SK-N-SH (cell line): ENCODE data around the gene DENND1A. TPM values are rescaled to one million over a fixed set of nuclear protein-coding genes. Genes with fewer than 3 reads are reported as not detected.

Source experiments
- CTCF ChIA-PET: fragments of 300-600, 350-600 bp; formaldehyde crosslinking; extraction: SDS; loops from one replicate; lab custom pipeline; 2021; lab: Yijun Ruan, JAX
- POLR2A ChIA-PET: fragments of 350-600 bp; sonication (Branson Sonifier 250); formaldehyde crosslinking; extraction: SDS; loops from one replicate; lab custom pipeline; 2020; ENCODE audit warnings: antibody characterized with exemption, inconsistent platforms; lab: Yijun Ruan, JAX
- DNase-seq: peaks from one replicate; pipeline ENCODE4 v3.0.0; 2012
- H2AFZ ChIP-seq: fragments of 200-600 bp; sonication (generic); 2 replicates; pipeline ENCODE4 v1.8.1; 2016; ENCODE audit warnings: antibody characterized with exemption, mild to moderate bottlenecking, low read depth
- H3F3A ChIP-seq: fragments of 200-600 bp; sonication (generic); replicated peaks from 2 replicates; pipeline ENCODE3; 2016; ENCODE audit warnings: antibody characterized with exemption, mild to moderate bottlenecking; ENCODE audit not compliant: insufficient read depth
- H3K27ac ChIP-seq, 2 experiments: fragments of 200-500 bp in 1 of 2; fragments of 200-600 bp in 1 of 2; sonication (Bioruptor generic) in 1 of 2; sonication (generic), shearing (Covaris generic) in 1 of 2; 2 replicates each; pipeline versions ENCODE4 v1.5.1 to v1.6.1; 2014 to 2016; ENCODE audit warnings: low read depth in 2 of 2, inconsistent platforms in 1 of 2, low read length in 1 of 2, mild to moderate bottlenecking in 1 of 2, mixed read lengths in 1 of 2
- H3K27me3 ChIP-seq: fragments of 200-600 bp; sonication (generic), shearing (Covaris generic); 2 replicates; pipeline ENCODE4 v1.6.1; 2016; ENCODE audit warnings: mixed run types; ENCODE audit not compliant: insufficient read depth
- H3K36me3 ChIP-seq, 2 experiments: fragments of 200-500 bp in 1 of 2; fragments of 200-600 bp in 1 of 2; sonication (Bioruptor generic) in 1 of 2; sonication (generic) in 1 of 2; replicated peaks in 1 of 2; 2 replicates each; pipeline versions ENCODE3 to v1.5.1; 2014 to 2016; ENCODE audit warnings: low read length in 1 of 2, mild to moderate bottlenecking in 1 of 2; ENCODE audit not compliant: insufficient read depth in 2 of 2, control insufficient read depth in 1 of 2
- H3K4me1 ChIP-seq, 2 experiments: fragments of 200-500 bp in 1 of 2; fragments of 200-600 bp in 1 of 2; sonication (Bioruptor generic) in 1 of 2; sonication (generic), shearing (Covaris generic) in 1 of 2; 2 replicates each; pipeline versions ENCODE4 v1.5.1 to v1.6.1; 2014 to 2016; ENCODE audit warnings: low read depth in 1 of 2, low read length in 1 of 2, mixed run types in 1 of 2; ENCODE audit not compliant: insufficient read depth in 2 of 2, control insufficient read depth in 1 of 2
- H3K4me2 ChIP-seq: fragments of 200-600 bp; sonication (generic), shearing (Covaris generic); 2 replicates; pipeline ENCODE4 v1.6.1; 2017; ENCODE audit warnings: mixed run types
- H3K4me3 ChIP-seq, 2 experiments: fragments of 200-500 bp in 1 of 2; fragments of 200-600 bp in 1 of 2; sonication (Bioruptor generic) in 1 of 2; sonication (generic), shearing (Covaris generic) in 1 of 2; 2 replicates each; pipeline versions ENCODE4 v1.5.1 to v1.8.1; 2014 to 2016; ENCODE audit warnings: low read depth in 2 of 2, inconsistent platforms in 1 of 2, low read length in 1 of 2, mild to moderate bottlenecking in 1 of 2, mixed read lengths in 1 of 2, moderate library complexity in 1 of 2
- H3K79me2 ChIP-seq: fragments of 200-600 bp; sonication (generic); 2 replicates; pipeline ENCODE4 v1.8.1; 2017; ENCODE audit warnings: mild to moderate bottlenecking; ENCODE audit not compliant: insufficient read depth
- H3K9ac ChIP-seq: fragments of 200-600 bp; sonication (generic); 2 replicates; pipeline ENCODE4 v1.6.1; 2017; ENCODE audit warnings: mixed run types
- H3K9me2 ChIP-seq: fragments of 200-600 bp; sonication (generic); 2 replicates; pipeline ENCODE4 v1.6.1; 2017; ENCODE audit warnings: mixed run types
- H3K9me3 ChIP-seq: fragments of 200-600 bp; sonication (generic); 2 replicates; pipeline ENCODE4 v1.6.1; 2017; ENCODE audit warnings: mixed run types, mild to moderate bottlenecking, moderate library complexity
- H4K20me1 ChIP-seq: fragments of 200-600 bp; sonication (generic); 2 replicates; pipeline ENCODE4 v1.6.1; 2017; ENCODE audit warnings: mild to moderate bottlenecking, mixed run types; ENCODE audit not compliant: insufficient read depth
- CHD2 ChIP-seq: fragments of 150-350 bp; IDR thresholded peaks from 2 replicates; pipeline ENCODE4 v1.6.1; 2018; ENCODE audit warnings: low read length; ENCODE audit not compliant: partially characterized antibody
- CTCF ChIP-seq: fragments of 200-600 bp; sonication (generic); IDR thresholded peaks from 2 replicates; pipeline ENCODE4 v1.6.1; 2017; ENCODE audit warnings: antibody characterized with exemption, mild to moderate bottlenecking, moderate library complexity
- ELF1 ChIP-seq: IDR thresholded peaks from 2 replicates; pipeline ENCODE4 v1.4.0; 2012
- FOSL2 ChIP-seq: IDR thresholded peaks from 2 replicates; pipeline ENCODE4 v1.4.0; 2012; ENCODE audit warnings: low read depth, mild to moderate bottlenecking, moderate library complexity, borderline replicate concordance
- FOXM1 ChIP-seq: IDR thresholded peaks from 2 replicates; pipeline ENCODE4 v1.4.0; 2012; ENCODE audit warnings: low read depth, mild to moderate bottlenecking
- GABPA ChIP-seq: IDR thresholded peaks from 2 replicates; pipeline ENCODE4 v1.4.0; 2012; ENCODE audit warnings: low read depth, mild to moderate bottlenecking
- GATA2 ChIP-seq: sonication (generic); formaldehyde crosslinking; IDR thresholded peaks from 2 replicates; pipeline ENCODE4 v1.5.0; 2020; ENCODE audit warnings: mild to moderate bottlenecking, missing genetic modification reagents
- JUND ChIP-seq: IDR thresholded peaks from 2 replicates; pipeline ENCODE4 v1.4.0; 2012
- MEF2A ChIP-seq: IDR thresholded peaks from 2 replicates; pipeline ENCODE4 v1.4.0; 2012; ENCODE audit warnings: low read depth, borderline replicate concordance
- MXI1 ChIP-seq: IDR thresholded peaks from 2 replicates; pipeline ENCODE4 v1.6.1; 2012; ENCODE audit warnings: mild to moderate bottlenecking, low read depth, low read length, improper control_type of control experiment
- NFIC ChIP-seq: IDR thresholded peaks from 2 replicates; pipeline ENCODE4 v1.4.0; 2012; ENCODE audit warnings: borderline replicate concordance
- PBX3 ChIP-seq: IDR thresholded peaks from 2 replicates; pipeline ENCODE4; 2012
- POLR2AphosphoS5 ChIP-seq: IDR thresholded peaks from 2 replicates; pipeline ENCODE4 v1.6.1; 2012; ENCODE audit warnings: low read depth, low read length
- RFX5 ChIP-seq: IDR thresholded peaks from 2 replicates; pipeline ENCODE4 v1.6.1; 2012; ENCODE audit warnings: mild to moderate bottlenecking, improper control_type of control experiment, low read length
- RXRA ChIP-seq: IDR thresholded peaks from 2 replicates; pipeline ENCODE4 v1.4.0; 2012; ENCODE audit warnings: low read depth, mild to moderate bottlenecking, borderline replicate concordance
- TCF12 ChIP-seq: IDR thresholded peaks from 2 replicates; pipeline ENCODE4 v1.4.0; 2012
- TEAD4 ChIP-seq: IDR thresholded peaks from 2 replicates; pipeline ENCODE4 v1.4.0; 2012; ENCODE audit warnings: mild to moderate bottlenecking, borderline replicate concordance; ENCODE audit not compliant: insufficient read depth
- YY1 ChIP-seq: IDR thresholded peaks from 2 replicates; pipeline ENCODE4 v1.4.0; 2012; ENCODE audit warnings: low read depth, mild to moderate bottlenecking
- WGBS: methylation state at CpG from one replicate; pipeline ENCODE4 v1.1.6; 2017; ENCODE audit warnings: low lambda C conversion rate; 5-methylcytosine and 5-hydroxymethylcytosine counted together
- polyA plus RNA-seq, 3 experiments: library from polyadenylated mRNA; depleted of rRNA; stranded (reverse); fragments of >200 nt; gene quantifications; 2 replicates each; pipeline ENCODE4 v1.2.3, GENCODE V29; 2012
- TF ChIP-seq, protein P1 (sequence below): IDR thresholded peaks from 2 replicates; pipeline ENCODE4 v1.4.0; 2012; ENCODE audit warnings: low read depth
- TF ChIP-seq, protein P2 (sequence below): fragments of 150-350 bp; IDR thresholded peaks from 2 replicates; pipeline ENCODE4 v1.6.1; 2017; ENCODE audit warnings: antibody characterized with exemption, low read length, low read depth, borderline replicate concordance

Gene DENND1A
- polyA plus RNA-seq, 1 of the 3 experiments (the other 2 are of a cell fraction), result 25.4 TPM

DNA sequence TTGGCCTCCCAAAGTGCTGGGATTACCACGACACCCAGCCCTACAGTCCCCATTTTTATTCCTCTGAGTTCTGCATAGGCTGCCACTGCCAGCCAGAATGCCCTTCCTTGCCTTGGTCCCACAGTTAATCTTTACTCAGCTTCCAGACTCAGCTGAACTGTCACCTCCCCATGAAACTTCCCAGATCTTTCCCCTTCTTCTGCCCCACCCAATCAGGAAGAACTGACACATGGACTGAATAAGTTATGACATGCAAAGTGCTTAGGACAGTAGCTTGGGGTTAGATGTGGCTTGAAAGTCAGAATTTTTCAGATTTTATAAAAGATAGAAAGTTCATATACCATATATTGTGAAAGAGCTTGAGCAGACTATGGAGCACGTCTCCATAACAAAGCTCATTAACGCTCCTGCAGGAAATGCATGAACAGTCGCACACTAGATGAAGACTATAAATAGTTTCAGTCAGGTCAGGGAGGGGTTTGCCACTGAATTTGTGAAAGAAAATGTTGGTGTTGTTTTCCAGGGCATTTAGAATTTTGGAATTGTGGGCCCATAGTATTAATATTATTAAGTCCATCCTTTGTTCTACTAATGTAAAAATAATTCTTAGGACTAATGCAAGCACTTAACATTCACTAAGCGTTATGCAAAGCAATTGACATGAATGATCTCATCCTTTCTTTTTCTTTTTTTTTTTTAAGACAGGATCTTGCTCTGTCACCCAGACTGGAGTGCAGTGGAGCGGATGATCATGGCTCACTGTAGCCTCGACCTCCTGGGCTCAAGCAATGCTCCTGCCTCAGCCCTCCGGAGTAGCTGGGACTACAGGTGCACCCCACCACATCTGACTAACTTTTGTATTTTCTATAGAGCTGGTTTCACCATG, 36.1 kb upstream of the DENND1A start:
- no peaks in the 10 kb centered on the region for H4K20me1 ChIP-seq
- DNase-seq, result no peak
- TF ChIP-seq TEAD4, result no peak
- TF ChIP-seq NFIC, result no peak
- TF ChIP-seq MXI1, result no peak
- no peak for TF ChIP-seq JUND
- TF ChIP-seq, protein P1, sequence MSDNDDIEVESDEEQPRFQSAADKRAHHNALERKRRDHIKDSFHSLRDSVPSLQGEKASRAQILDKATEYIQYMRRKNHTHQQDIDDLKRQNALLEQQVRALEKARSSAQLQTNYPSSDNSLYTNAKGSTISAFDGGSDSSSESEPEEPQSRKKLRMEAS, result no peak
- TF ChIP-seq TCF12, result no peak
- no peak for TF ChIP-seq MEF2A
- TF ChIP-seq, all 33 proteins: peak for 0
- no peak overlapping the region for H2AFZ ChIP-seq
- no peaks in the 10 kb centered on the region for H3K36me3 ChIP-seq
- H3K4me3 ChIP-seq, result no peak overlapping the region
- peaks cover 14% of the 10 kb centered on the region; the same call in 1 of the 2 replicates for H3K27me3 ChIP-seq
- no peaks in the 10 kb centered on the region for H3K9me2 ChIP-seq
- CTCF ChIA-PET, result interaction anchor here (0.6 kb wide), 1 partner anchor 23 kb away, joined by 3 read pairs; no protein-coding TSS in a partner anchor
- H3K27ac ChIP-seq, result no peak overlapping the region
- H3K4me1 ChIP-seq, result no peaks in the 10 kb centered on the region
- H3F3A ChIP-seq, result no peaks in the 10 kb centered on the region
- no peaks in the 10 kb centered on the region for H3K9me3 ChIP-seq
- 59% methylated on average over 8 of the region's 8 CpGs for WGBS
- POLR2A ChIA-PET, result no interaction called here
- no peak overlapping the region for H3K4me2 ChIP-seq
- no peaks in the 10 kb centered on the region for H3K79me2 ChIP-seq
- H3K9ac ChIP-seq, result no peak overlapping the region

- Histone ChIP-seq H3K4me1 (no peaks in the 10 kb centered on the region), H3F3A (no peaks in the 10 kb centered on the region), H3K79me2 (no peaks in the 10 kb centered on the region), H2AFZ (no peak overlapping the region), H3K27ac (no peak overlapping the region), H3K27me3 (peaks cover 12% of the 10 kb centered on the region; the same call in 1 of the 2 replicates), H3K9me3 (no peaks in the 10 kb centered on the region), H4K20me1 (no peaks in the 10 kb centered on the region), H3K9me2 (no peaks in the 10 kb centered on the region), H3K4me2 (no peak overlapping the region), H3K36me3 (no peaks in the 10 kb centered on the region), H3K9ac (no peak overlapping the region), H3K4me3 (no peak overlapping the region)
- ChIA-PET CTCF (interaction anchor here (1.2 kb wide), 1 partner anchor 384 kb away, joined by 3 read pairs; no protein-coding TSS in a partner anchor), POLR2A (no interaction called here)
- TF ChIP-seq CHD2, result no peak
- no peak for TF ChIP-seq PBX3
- no peak for TF ChIP-seq MEF2A
- no peak for TF ChIP-seq RFX5
- TF ChIP-seq TCF12, result no peak
- no peak for TF ChIP-seq GABPA
- TF ChIP-seq RXRA, result no peak
- no peak for TF ChIP-seq FOXM1
- TF ChIP-seq FOSL2, result no peak
- no peak for TF ChIP-seq CTCF
- TF ChIP-seq, protein P2, sequence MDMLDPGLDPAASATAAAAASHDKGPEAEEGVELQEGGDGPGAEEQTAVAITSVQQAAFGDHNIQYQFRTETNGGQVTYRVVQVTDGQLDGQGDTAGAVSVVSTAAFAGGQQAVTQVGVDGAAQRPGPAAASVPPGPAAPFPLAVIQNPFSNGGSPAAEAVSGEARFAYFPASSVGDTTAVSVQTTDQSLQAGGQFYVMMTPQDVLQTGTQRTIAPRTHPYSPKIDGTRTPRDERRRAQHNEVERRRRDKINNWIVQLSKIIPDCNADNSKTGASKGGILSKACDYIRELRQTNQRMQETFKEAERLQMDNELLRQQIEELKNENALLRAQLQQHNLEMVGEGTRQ, result no peak
- no peak for TF ChIP-seq YY1
- TF ChIP-seq GATA2 (CRISPR knock-in tag), result no peak
- TF ChIP-seq ELF1, result no peak
- no peak for TF ChIP-seq POLR2AphosphoS5
- WGBS, result 43% methylated on average over 10 of the region's 12 CpGs
- no peak for DNase-seq
Measured at GRCh38 chr9:123964761-123965160, 34.8 kb upstream of the DENND1A start.
